GM13976 (cell line): ENCODE data around the gene SMAP1.

Source experiments
- DNase-seq: peaks from one replicate; pipeline ENCODE4 v3.0.0; 2012; ENCODE audit warnings: low spot score
- CTCF ChIP-seq: IDR thresholded peaks from 2 replicates; pipeline ENCODE4 v1.5.1; 2012; ENCODE audit warnings: borderline replicate concordance, mild to moderate bottlenecking; ENCODE audit not compliant: insufficient read depth; ENCODE audit errors: extremely low read depth, missing control alignments, control extremely low read depth
- in situ Hi-C: fragments of 300-500 bp; cut with MboI; formaldehyde crosslinking; loops from one replicate; pipeline ENCODE4 v1.12.0; 2022; ENCODE audit warnings: low sequenced_read_pairs, mixed read lengths, inconsistent platforms; ENCODE audit not compliant: unreplicated experiment

Gene SMAP1

GRCh38 chr6:70633870-70634269 lies 33.8 kb upstream of the SMAP1 start:
- no peak for DNase-seq
- in situ Hi-C loops = no loop called here
- no peak for TF ChIP-seq CTCF

- TF ChIP-seq CTCF = no peak
- DNase-seq = no peak
- in situ Hi-C loops = no loop called here
These were observed 31.1 kb upstream of the SMAP1 start for GRCh38 chr6:70636596-70636995.

GRCh38 chr6:70638468-70638867 lies 29.2 kb upstream of the SMAP1 start:
- DNase-seq = no peak
- in situ Hi-C loops = no loop called here
- TF ChIP-seq CTCF = no peak

- DNase-seq = peak; percentile 16
- in situ Hi-C loops = no loop called here
These were observed 16.3 kb upstream of the SMAP1 start for GRCh38 chr6:70651326-70651905.

GRCh38 chr6:70652216-70652615 lies 15.5 kb upstream of the SMAP1 start:
- no peak for TF ChIP-seq CTCF
- in situ Hi-C loops = no loop called here
- no peak for DNase-seq

More at GRCh38 chr6:70651326-70651905, 16.3 kb upstream of the SMAP1 start:
- no peak for TF ChIP-seq CTCF

GRCh38 chr6:70657706-70658105 lies 10.0 kb upstream of the SMAP1 start:
- no peak for DNase-seq
- in situ Hi-C loops = no loop called here
- no peak for TF ChIP-seq CTCF
